ENCODE measurements around the gene MANSC1. TPM values are rescaled to one million over a fixed set of nuclear protein-coding genes. Genes with fewer than 3 reads are reported as not detected.

MANSC1 gene
- total and polyA plus RNA-seq, 2 of the 13 experiments (the other 11 are each of a cell fraction or from before 2014, with no cell fraction given), result 1.9 to 4.2 TPM

- TF ChIP-seq YEATS2 (CRISPR knock-in tag; IDR thresholded peaks at IDR 0.05; ENCODE audit: borderline replicate concordance) (no peak), ZNF761 (CRISPR knock-in tag; conservative IDR thresholded peaks at IDR 0.05) (0 out of 2 replicates have a peak, but pooled peaks have one; percentile 26), PAXIP1 (CRISPR knock-in tag; conservative IDR thresholded peaks at IDR 0.05) (peak; percentile 85), PHB2 (IDR thresholded peaks at IDR 0.05; ENCODE audit: partially characterized antibody) (no peak), ARID4A (CRISPR knock-in tag; IDR thresholded peaks at IDR 0.05; ENCODE audit: borderline replicate concordance) (no peak), NFIB (CRISPR knock-in tag; IDR thresholded peaks at IDR 0.05; ENCODE audit: borderline replicate concordance) (no peak), MTA1 (CRISPR knock-in tag; IDR thresholded peaks at IDR 0.05; ENCODE audit: borderline replicate concordance) (peak; percentile 40; the same call in 1 of the 2 replicates), GATA4 (IDR thresholded peaks at IDR 0.05; ENCODE audit: borderline replicate concordance, low read depth) (peak; percentile 75; the same call in 1 of the 2 replicates), ZBTB37 (CRISPR knock-in tag; IDR thresholded peaks at IDR 0.05) (0 out of 2 replicates have a peak, but pooled peaks have one; percentile 45), HNRNPLL (IDR thresholded peaks at IDR 0.05; ENCODE audit: low read depth, low read length, poor library complexity, severe bottlenecking) (no peak), SRSF4 (IDR thresholded peaks at IDR 0.05; ENCODE audit: low read depth, low read length, poor library complexity, severe bottlenecking) (no peak), REST (IDR thresholded peaks at IDR 0.05; ENCODE audit: borderline replicate concordance in 1 of 2, low read depth in 1 of 2, low read length in 2 of 2) (peak in 1 of 2 experiments; percentile 44; a peak in 1 of 4 replicates)
These were observed 34.7 kb upstream of the MANSC1 start (continued) for GRCh38 chr12:12384571-12385340.

Measured in HepG2 (cell line).